ENCODE data around the gene APOE. TPM values are rescaled to one million over a fixed set of nuclear protein-coding genes. Genes with fewer than 3 reads are reported as not detected.
"Not testable (repeated sequence)": the region's sequence is repeated elsewhere in the genome, so short reads cannot be mapped to it uniquely, and the experiment has no call there.

Gene APOE
- total and polyA plus RNA-seq, 2 donors (not counting 3 experiments of a cell fraction or from before 2014, with no cell fraction given), result 3.3 to 6.2 TPM

DNA sequence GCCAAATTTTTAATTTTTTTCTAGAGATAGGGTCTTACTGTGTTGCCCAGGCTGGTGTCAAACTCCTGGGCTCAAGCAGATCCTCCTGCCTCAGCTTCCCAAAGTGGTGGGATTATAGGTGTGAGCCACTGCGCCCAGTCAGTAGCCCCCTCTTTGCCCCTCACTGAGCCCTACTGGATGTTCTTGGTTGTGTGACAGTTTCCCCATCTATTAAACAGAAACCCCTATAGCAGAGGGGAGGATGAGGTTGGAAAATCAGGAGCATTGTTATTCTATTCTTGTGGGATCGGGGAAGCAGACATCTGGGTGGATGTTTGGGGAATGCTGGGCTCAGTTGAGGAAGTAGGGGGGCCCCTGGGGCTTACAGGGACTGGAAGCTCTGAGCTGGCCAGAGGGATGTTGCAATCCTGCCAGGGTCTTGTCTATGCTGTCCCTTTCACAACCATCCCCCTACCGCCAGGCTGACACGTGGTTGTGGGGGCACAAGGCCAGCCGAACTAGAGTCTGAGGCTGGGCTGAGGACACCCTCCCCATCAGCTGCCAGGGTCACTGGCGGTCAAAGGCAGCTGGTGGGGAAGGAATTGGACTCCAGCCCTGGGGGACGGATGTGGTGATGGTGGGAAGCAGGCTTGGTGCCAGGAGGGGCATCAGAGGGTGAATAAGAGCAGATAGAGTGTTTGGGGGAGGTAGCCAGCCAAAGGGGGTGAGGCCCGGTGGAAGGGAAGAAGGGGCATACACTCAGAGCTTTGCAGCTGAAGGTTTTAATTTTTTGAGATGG, 19.7 kb downstream of the APOE start:
- no peak overlapping the region for H3K4me2 ChIP-seq (ENCODE audit: insufficient read depth, low read length)
- no peaks in the 10 kb centered on the region for H4K20me1 ChIP-seq (replicated peaks; ENCODE audit: control insufficient read depth, extremely low read depth, insufficient read depth, low read length)
- H3K79me2 ChIP-seq (ENCODE audit: control insufficient read depth, insufficient read depth, low read length), result no peaks in the 10 kb centered on the region
- H3K9ac ChIP-seq (replicated peaks; ENCODE audit: extremely low read depth, insufficient read depth, low read length), result no peak overlapping the region
- CTCF ChIA-PET, result no interaction called here
- H3K9me3 ChIP-seq (replicated peaks; ENCODE audit: control insufficient read depth, insufficient read depth, low read length), result no peaks in the 10 kb centered on the region
- H3K36me3 ChIP-seq (ENCODE audit: control insufficient read depth in 2 of 2, extremely low read depth in 1 of 2, insufficient read depth in 2 of 2, low read length in 2 of 2), result no peaks in the 10 kb centered on the region
- H3K9me1 ChIP-seq (replicated peaks; ENCODE audit: control insufficient read depth, extremely low read depth, insufficient read depth, low read length), result no peaks in the 10 kb centered on the region
- TF ChIP-seq GATA2 (IDR thresholded peaks at IDR 0.05; ENCODE audit: insufficient read depth, insufficient read length, low read depth, low read length) (no peak), MYC (IDR thresholded peaks at IDR 0.05; ENCODE audit: low read depth, low read length) (no peak), FOS (IDR thresholded peaks at IDR 0.05; ENCODE audit: borderline replicate concordance, insufficient read depth, low read length) (no peak), POLR2AphosphoS5 (IDR thresholded peaks at IDR 0.05; ENCODE audit: insufficient read depth, low read depth, low read length) (no peak), JUN (IDR thresholded peaks at IDR 0.05; ENCODE audit: borderline replicate concordance, insufficient read depth, insufficient read length, low read depth) (no peak), EZH2 (IDR thresholded peaks at IDR 0.05; ENCODE audit: borderline replicate concordance, low read depth, low read length, severe bottlenecking) (no peak), POLR2A (IDR thresholded peaks at IDR 0.05; ENCODE audit: low read depth, low read length) (no peak)
- TF ChIP-seq, protein P1, sequence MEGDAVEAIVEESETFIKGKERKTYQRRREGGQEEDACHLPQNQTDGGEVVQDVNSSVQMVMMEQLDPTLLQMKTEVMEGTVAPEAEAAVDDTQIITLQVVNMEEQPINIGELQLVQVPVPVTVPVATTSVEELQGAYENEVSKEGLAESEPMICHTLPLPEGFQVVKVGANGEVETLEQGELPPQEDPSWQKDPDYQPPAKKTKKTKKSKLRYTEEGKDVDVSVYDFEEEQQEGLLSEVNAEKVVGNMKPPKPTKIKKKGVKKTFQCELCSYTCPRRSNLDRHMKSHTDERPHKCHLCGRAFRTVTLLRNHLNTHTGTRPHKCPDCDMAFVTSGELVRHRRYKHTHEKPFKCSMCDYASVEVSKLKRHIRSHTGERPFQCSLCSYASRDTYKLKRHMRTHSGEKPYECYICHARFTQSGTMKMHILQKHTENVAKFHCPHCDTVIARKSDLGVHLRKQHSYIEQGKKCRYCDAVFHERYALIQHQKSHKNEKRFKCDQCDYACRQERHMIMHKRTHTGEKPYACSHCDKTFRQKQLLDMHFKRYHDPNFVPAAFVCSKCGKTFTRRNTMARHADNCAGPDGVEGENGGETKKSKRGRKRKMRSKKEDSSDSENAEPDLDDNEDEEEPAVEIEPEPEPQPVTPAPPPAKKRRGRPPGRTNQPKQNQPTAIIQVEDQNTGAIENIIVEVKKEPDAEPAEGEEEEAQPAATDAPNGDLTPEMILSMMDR (IDR thresholded peaks at IDR 0.05; ENCODE audit: extremely low read depth in 1 of 2, insufficient read depth in 1 of 2, low read depth in 1 of 2, low read length in 2 of 2), result no peak
- TF ChIP-seq, protein P2, sequence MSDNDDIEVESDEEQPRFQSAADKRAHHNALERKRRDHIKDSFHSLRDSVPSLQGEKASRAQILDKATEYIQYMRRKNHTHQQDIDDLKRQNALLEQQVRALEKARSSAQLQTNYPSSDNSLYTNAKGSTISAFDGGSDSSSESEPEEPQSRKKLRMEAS (IDR thresholded peaks at IDR 0.05; ENCODE audit: insufficient read depth, insufficient read length), result no peak
- POLR2A ChIA-PET, result no interaction called here
- H3K27me3 ChIP-seq (ENCODE audit: control insufficient read depth in 2 of 2, insufficient read depth in 2 of 2, low read length in 2 of 2), result peaks cover 0 to 2% of the 10 kb centered on the region in 2 experiments
- FAIRE-seq (no peak), DNase-seq (ENCODE audit: low read depth, low spot score) (no peak)
- no peak overlapping the region for H2AFZ ChIP-seq (ENCODE audit: low read depth, low read length)
- no TSS peak for BruUV-seq (replicated peaks)
- dilution Hi-C loops (cut with MboI; ENCODE audit: extremely low pct_ligation_motif_present, low sequenced_read_pairs) (no loop called here), intact Hi-C loops (cut with micrococcal nuclease) (no loop called here)
- H3K27ac ChIP-seq (ENCODE audit: insufficient read depth, low read depth, low read length), result no peak overlapping the region
- peaks cover 3% of the 10 kb centered on the region for H3K4me1 ChIP-seq (ENCODE audit: control insufficient read depth, extremely low read depth, insufficient read depth, low read length)
- H3K4me3 ChIP-seq (replicated peaks in 1 of 3; ENCODE audit: insufficient read depth in 1 of 3, low read depth in 1 of 3, low read length in 3 of 3), result no peak overlapping the region

DNA sequence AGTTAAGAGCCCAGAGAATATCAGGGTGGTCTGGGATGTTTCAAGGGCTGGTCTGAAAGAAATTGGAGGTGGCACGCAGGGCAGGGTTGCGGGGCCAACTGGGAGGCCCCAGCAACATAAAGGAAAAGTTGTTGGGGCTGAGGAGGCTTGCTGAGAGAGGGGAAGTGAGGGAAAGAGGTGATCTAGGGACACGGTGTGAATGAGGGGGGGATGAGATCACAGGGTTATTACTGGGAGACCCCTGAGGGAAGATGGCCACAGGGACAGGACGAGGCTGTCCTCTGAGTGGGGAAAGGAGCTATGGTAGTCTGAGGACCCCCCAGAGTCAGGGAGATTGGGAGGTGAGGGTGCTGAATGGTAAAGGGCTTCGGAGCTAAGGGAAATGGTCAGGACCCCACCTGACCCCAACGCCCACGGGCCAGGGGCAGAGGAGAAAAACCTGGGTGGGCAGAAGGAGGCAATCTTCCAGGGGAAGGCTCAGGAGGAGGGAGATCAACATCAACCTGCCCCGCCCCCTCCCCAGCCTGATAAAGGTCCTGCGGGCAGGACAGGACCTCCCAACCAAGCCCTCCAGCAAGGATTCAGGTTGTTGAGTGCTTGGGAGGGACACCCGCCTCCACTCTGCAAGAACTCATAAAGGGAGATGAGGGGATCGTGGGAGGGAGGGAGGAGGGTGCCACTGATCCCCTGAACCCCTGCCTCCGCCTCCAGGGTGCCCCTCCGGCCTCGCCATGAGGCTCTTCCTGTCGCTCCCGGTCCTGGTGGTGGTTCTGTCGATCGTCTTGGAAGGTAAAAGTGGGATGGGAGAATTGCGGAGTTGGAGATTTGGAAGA, 20.9 kb downstream of the APOE start:
- POLR2A ChIA-PET; H4K20me1 ChIP-seq (replicated peaks; ENCODE audit: control insufficient read depth, extremely low read depth, insufficient read depth, low read length); BruUV-seq (replicated peaks); H3K27me3 ChIP-seq (ENCODE audit: control insufficient read depth in 2 of 2, insufficient read depth in 2 of 2, low read length in 2 of 2); DNase-seq (ENCODE audit: low read depth, low spot score); H3K27ac ChIP-seq (ENCODE audit: insufficient read depth, low read depth, low read length); H3K79me2 ChIP-seq (ENCODE audit: control insufficient read depth, insufficient read depth, low read length); dilution Hi-C loops (cut with MboI; ENCODE audit: extremely low pct_ligation_motif_present, low sequenced_read_pairs); H3K9ac ChIP-seq (replicated peaks; ENCODE audit: extremely low read depth, insufficient read depth, low read length); CTCF ChIA-PET; H3K36me3 ChIP-seq (ENCODE audit: control insufficient read depth in 2 of 2, extremely low read depth in 1 of 2, insufficient read depth in 2 of 2, low read length in 2 of 2); H3K4me1 ChIP-seq (ENCODE audit: control insufficient read depth, extremely low read depth, insufficient read depth, low read length); H3K9me3 ChIP-seq (replicated peaks; ENCODE audit: control insufficient read depth, insufficient read depth, low read length); H3K9me1 ChIP-seq (replicated peaks; ENCODE audit: control insufficient read depth, extremely low read depth, insufficient read depth, low read length): not testable (repeated sequence)
- peak overlapping the region; percentile 73 for H3K4me2 ChIP-seq (ENCODE audit: insufficient read depth, low read length)
- H2AFZ ChIP-seq (ENCODE audit: low read depth, low read length), result peak overlapping the region; percentile 74
- FAIRE-seq, result peak; percentile 15
- intact Hi-C loops (cut with micrococcal nuclease), result loop anchor here (2.0 kb wide), 1 partner anchor 28 kb away; the partner anchor contains the start of gene CLPTM1
- peak overlapping the region in 1 of 3 experiments; percentile 3 for H3K4me3 ChIP-seq (replicated peaks in 1 of 3; ENCODE audit: insufficient read depth in 1 of 3, low read depth in 1 of 3, low read length in 3 of 3)

All from endothelial cell of umbilical vein (primary cell).